Suppressor macrophage treated with lipopolysaccharide for 4 hours (primary cell): ENCODE results near the gene EXOC3L1.

ENCODE experiments used
- DNase-seq: peaks from one replicate; pipeline ENCODE4 v3.0.0-alpha.2; 2020

Gene EXOC3L1

GRCh38 chr16:67163164-67163998 lies 26.6 kb downstream of the EXOC3L1 start:
- DNase-seq, result no peak

- DNase-seq, result no peak
Observed at GRCh38 chr16:67162506-67163163, 27.3 kb downstream of the EXOC3L1 start.

GRCh38 chr16:67161595-67162058 lies 28.3 kb downstream of the EXOC3L1 start:
- no peak for DNase-seq

GRCh38 chr16:67158637-67159600 lies 31.0 kb downstream of the EXOC3L1 start:
- peak; percentile 96 for DNase-seq

GRCh38 chr16:67157892-67158635 lies 31.9 kb downstream of the EXOC3L1 start:
- no peak for DNase-seq

- no peak for DNase-seq
Observed at GRCh38 chr16:67157106-67157748, 32.7 kb downstream of the EXOC3L1 start.

- no peak for DNase-seq
Observed at GRCh38 chr16:67156143-67156844, 33.6 kb downstream of the EXOC3L1 start.

- peak; percentile 87 for DNase-seq
Observed at GRCh38 chr16:67155295-67156142, 34.4 kb downstream of the EXOC3L1 start.

GRCh38 chr16:67154578-67155294 lies 35.2 kb downstream of the EXOC3L1 start:
- DNase-seq, result no peak

- DNase-seq, result no peak
Observed at GRCh38 chr16:67151431-67152097, 38.4 kb downstream of the EXOC3L1 start.

- DNase-seq, result no peak
Observed at GRCh38 chr16:67150833-67151396, 39.0 kb downstream of the EXOC3L1 start, which contains the start of gene B3GNT9. Gene B3GNT9, minus strand, starts transcription at chr16:67150998. Its CDS starts 513 bp downstream, at chr16:67150485.

GRCh38 chr16:67150047-67150832 lies 39.7 kb downstream of the EXOC3L1 start:
- DNase-seq, result no peak

- no peak for DNase-seq
Observed at GRCh38 chr16:67149276-67150046, 40.5 kb downstream of the EXOC3L1 start.

- DNase-seq, result no peak
Observed at GRCh38 chr16:67148656-67149275, 41.2 kb downstream of the EXOC3L1 start.

GRCh38 chr16:67148221-67148620 lies 41.7 kb downstream of the EXOC3L1 start:
- DNase-seq, result no peak
